ENCODE data around the gene CFAP68.
A peak's percentile ranks its signal among the peaks of the same experiment; 100 is the strongest.

CFAP68 gene

GRCh38 chr11:111913031-111913861 lies 33.9 kb downstream of the CFAP68 start:
- Histone ChIP-seq H3K79me2 (no peaks in the 10 kb centered on the region), H3K27ac (peak overlapping the region; percentile 57), H3K27me3 (ENCODE audit: control insufficient read depth, insufficient read depth, low read length) (no peaks in the 10 kb centered on the region), H3K9ac (no peak overlapping the region), H2AFZ (peak overlapping the region; percentile 11), H3K9me3 (ENCODE audit: control insufficient read depth, low read length) (no peaks in the 10 kb centered on the region), H3K4me1 (peaks cover 26% of the 10 kb centered on the region), H3K4me2 (ENCODE audit: low read length) (no peak overlapping the region), H3K4me3 (ENCODE audit: low read depth, low read length) (peak overlapping the region; percentile 16), H3K36me3 (ENCODE audit: control insufficient read depth, insufficient read depth, low read length) (no peaks in the 10 kb centered on the region)
- TF ChIP-seq, protein P1, sequence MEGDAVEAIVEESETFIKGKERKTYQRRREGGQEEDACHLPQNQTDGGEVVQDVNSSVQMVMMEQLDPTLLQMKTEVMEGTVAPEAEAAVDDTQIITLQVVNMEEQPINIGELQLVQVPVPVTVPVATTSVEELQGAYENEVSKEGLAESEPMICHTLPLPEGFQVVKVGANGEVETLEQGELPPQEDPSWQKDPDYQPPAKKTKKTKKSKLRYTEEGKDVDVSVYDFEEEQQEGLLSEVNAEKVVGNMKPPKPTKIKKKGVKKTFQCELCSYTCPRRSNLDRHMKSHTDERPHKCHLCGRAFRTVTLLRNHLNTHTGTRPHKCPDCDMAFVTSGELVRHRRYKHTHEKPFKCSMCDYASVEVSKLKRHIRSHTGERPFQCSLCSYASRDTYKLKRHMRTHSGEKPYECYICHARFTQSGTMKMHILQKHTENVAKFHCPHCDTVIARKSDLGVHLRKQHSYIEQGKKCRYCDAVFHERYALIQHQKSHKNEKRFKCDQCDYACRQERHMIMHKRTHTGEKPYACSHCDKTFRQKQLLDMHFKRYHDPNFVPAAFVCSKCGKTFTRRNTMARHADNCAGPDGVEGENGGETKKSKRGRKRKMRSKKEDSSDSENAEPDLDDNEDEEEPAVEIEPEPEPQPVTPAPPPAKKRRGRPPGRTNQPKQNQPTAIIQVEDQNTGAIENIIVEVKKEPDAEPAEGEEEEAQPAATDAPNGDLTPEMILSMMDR (IDR thresholded peaks at IDR 0.05), result no peak

- no peaks in the 10 kb centered on the region for H3K79me2 ChIP-seq
- no peaks in the 10 kb centered on the region for H3K36me3 ChIP-seq (ENCODE audit: control insufficient read depth, insufficient read depth, low read length)
- no peak overlapping the region for H3K9ac ChIP-seq
- no peaks in the 10 kb centered on the region for H3K9me3 ChIP-seq (ENCODE audit: control insufficient read depth, low read length)
- peak overlapping the region; percentile 56 for H2AFZ ChIP-seq
- H3K4me3 ChIP-seq (ENCODE audit: low read depth, low read length), result peak overlapping the region; percentile 16
- TF ChIP-seq, protein P1 (IDR thresholded peaks at IDR 0.05), result no peak
- no peak overlapping the region for H3K4me2 ChIP-seq (ENCODE audit: low read length)
- no peaks in the 10 kb centered on the region for H3K27me3 ChIP-seq (ENCODE audit: control insufficient read depth, insufficient read depth, low read length)
- peak overlapping the region; percentile 57 for H3K27ac ChIP-seq
- H3K4me1 ChIP-seq, result peaks cover 26% of the 10 kb centered on the region
Observed at GRCh38 chr11:111913997-111914396, 34.7 kb downstream of the CFAP68 start.

GRCh38 chr11:111916768-111917167 lies 37.4 kb downstream of the CFAP68 start:
- no peaks in the 10 kb centered on the region for H3K36me3 ChIP-seq (ENCODE audit: control insufficient read depth, insufficient read depth, low read length)
- no peak overlapping the region for H2AFZ ChIP-seq
- H3K79me2 ChIP-seq, result no peaks in the 10 kb centered on the region
- TF ChIP-seq, protein P1 (IDR thresholded peaks at IDR 0.05), result no peak
- H3K27ac ChIP-seq, result no peak overlapping the region
- H3K4me3 ChIP-seq (ENCODE audit: low read depth, low read length), result no peak overlapping the region
- no peak overlapping the region for H3K9ac ChIP-seq
- H3K4me2 ChIP-seq (ENCODE audit: low read length), result no peak overlapping the region
- no peaks in the 10 kb centered on the region for H3K27me3 ChIP-seq (ENCODE audit: control insufficient read depth, insufficient read depth, low read length)
- H3K9me3 ChIP-seq (ENCODE audit: control insufficient read depth, low read length), result no peaks in the 10 kb centered on the region
- peaks cover 4% of the 10 kb centered on the region for H3K4me1 ChIP-seq

DNA sequence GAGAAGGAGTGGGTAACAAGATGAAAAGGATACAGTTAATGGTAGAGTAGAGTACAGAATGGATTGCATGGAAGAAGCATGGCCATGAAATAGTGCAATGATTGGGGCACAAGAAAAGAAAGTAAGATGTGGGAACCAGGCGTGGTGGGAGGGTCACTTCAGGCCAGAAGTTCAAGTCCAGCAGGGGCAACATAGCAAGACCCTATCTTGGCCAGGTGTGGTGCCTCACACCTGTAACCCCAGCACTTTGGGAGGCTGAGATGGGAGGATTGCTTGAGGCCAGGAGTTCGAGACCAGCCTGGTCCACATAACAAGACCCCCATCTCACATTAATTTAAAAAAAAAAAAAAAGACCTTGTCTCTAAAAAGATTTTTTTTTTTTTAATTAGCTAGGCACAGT lies 38.0 kb downstream of the CFAP68 start:
- H3K4me3 ChIP-seq (ENCODE audit: low read depth, low read length), result no peak overlapping the region
- H3K4me2 ChIP-seq (ENCODE audit: low read length), result no peak overlapping the region
- no peak overlapping the region for H3K27ac ChIP-seq
- no peaks in the 10 kb centered on the region for H3K27me3 ChIP-seq (ENCODE audit: control insufficient read depth, insufficient read depth, low read length)
- no peak overlapping the region for H3K9ac ChIP-seq
- TF ChIP-seq, protein P1 (IDR thresholded peaks at IDR 0.05), result no peak
- no peak overlapping the region for H2AFZ ChIP-seq
- H3K36me3 ChIP-seq (ENCODE audit: control insufficient read depth, insufficient read depth, low read length), result no peaks in the 10 kb centered on the region
- no peaks in the 10 kb centered on the region for H3K79me2 ChIP-seq
- no peaks in the 10 kb centered on the region for H3K4me1 ChIP-seq
- no peaks in the 10 kb centered on the region for H3K9me3 ChIP-seq (ENCODE audit: control insufficient read depth, low read length)

DNA sequence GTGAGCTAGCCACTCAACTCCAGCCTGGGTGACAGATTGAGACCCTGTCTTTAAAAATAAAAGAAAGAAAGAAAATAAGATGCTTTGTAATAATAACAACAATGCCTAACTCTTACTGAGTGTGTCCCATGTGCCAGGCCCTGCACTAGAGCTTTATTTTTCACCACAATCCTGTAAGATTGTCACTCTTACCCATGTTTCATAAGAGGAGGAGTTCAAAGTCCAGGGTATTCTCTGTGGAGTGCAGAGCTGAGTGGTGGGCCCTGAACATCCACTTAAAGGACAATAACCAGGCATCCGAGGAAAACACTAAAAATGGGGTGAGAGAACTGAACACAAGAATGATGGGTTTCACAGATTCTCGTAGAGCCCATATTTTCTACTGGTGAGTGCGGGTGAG lies 38.4 kb downstream of the CFAP68 start:
- Histone ChIP-seq H3K9ac (no peak overlapping the region), H3K4me1 (no peaks in the 10 kb centered on the region), H3K27me3 (ENCODE audit: control insufficient read depth, insufficient read depth, low read length) (no peaks in the 10 kb centered on the region), H3K4me3 (ENCODE audit: low read depth, low read length) (no peak overlapping the region), H2AFZ (no peak overlapping the region), H3K79me2 (no peaks in the 10 kb centered on the region), H3K27ac (peak overlapping the region; percentile 83), H3K4me2 (ENCODE audit: low read length) (no peak overlapping the region), H3K36me3 (ENCODE audit: control insufficient read depth, insufficient read depth, low read length) (no peaks in the 10 kb centered on the region), H3K9me3 (ENCODE audit: control insufficient read depth, low read length) (no peaks in the 10 kb centered on the region)
- TF ChIP-seq, protein P1 (IDR thresholded peaks at IDR 0.05), result no peak

Measured in parathyroid adenoma (tissue), 2 donors.